ENCODE results near the gene KMT2C. TPM values are rescaled to one million over a fixed set of nuclear protein-coding genes. Genes with fewer than 3 reads are reported as not detected.
A peak's percentile ranks its signal among the peaks of the same experiment; 100 is the strongest.

Gene KMT2C
- total RNA-seq, 1 experiment from 2014 or later, result 45.4 TPM

- peaks cover 19% of the 10 kb centered on the region for H3K36me3 Mint-ChIP-seq
- no peak for ATAC-seq
- H3K4me1 Mint-ChIP-seq, result peaks cover 11% of the 10 kb centered on the region
- H3K9me3 Mint-ChIP-seq, result peaks cover 29% of the 10 kb centered on the region
- ChIA-PET POLR2A (interaction anchor here (0.7 kb wide), 2 partner anchors 78 to 353 kb away, joined by 4 to 8 read pairs; no protein-coding TSS in a partner anchor), CTCF (interaction anchor here (0.6 kb wide), 1 partner anchor 580 kb away, joined by 3 read pairs; no protein-coding TSS in a partner anchor)
- H3K27me3 Mint-ChIP-seq (ENCODE audit: low read depth), result peaks cover 7% of the 10 kb centered on the region; the same call in 1 of the 2 replicates
- peak; percentile 85 for TF ChIP-seq ZNF121 (CRISPR knock-in tag; IDR thresholded peaks at IDR 0.05)
- TF ChIP-seq NR1H2 (CRISPR knock-in tag; IDR thresholded peaks at IDR 0.05), result no peak
- DNase-seq (ENCODE audit: low spot score), result no peak
- no peak overlapping the region for H3K4me3 Mint-ChIP-seq
- no peak overlapping the region for H3K27ac Mint-ChIP-seq
Observed at GRCh38 chr7:152467225-152467624, 31.4 kb upstream of the KMT2C start.

- ATAC-seq, result no peak
- peak overlapping the region; percentile 85 for H3K4me3 Mint-ChIP-seq
- CTCF ChIA-PET, result no interaction called here
- H3K27me3 Mint-ChIP-seq (ENCODE audit: low read depth), result peaks cover 7% of the 10 kb centered on the region; the same call in 1 of the 2 replicates
- peaks cover 19% of the 10 kb centered on the region for H3K4me1 Mint-ChIP-seq
- H3K27ac Mint-ChIP-seq, result peak overlapping the region; percentile 57; the same call in 1 of the 2 replicates
- H3K36me3 Mint-ChIP-seq, result peaks cover under 1% of the 10 kb centered on the region
- POLR2A ChIA-PET, result no interaction called here
- TF ChIP-seq HMGXB4 (CRISPR knock-in tag; IDR thresholded peaks at IDR 0.05) (no peak), ATF1 (CRISPR knock-in tag; IDR thresholded peaks at IDR 0.05) (no peak), ZNF121 (CRISPR knock-in tag; IDR thresholded peaks at IDR 0.05) (no peak), USF1 (CRISPR knock-in tag; IDR thresholded peaks at IDR 0.05) (no peak), ATF6 (CRISPR knock-in tag; IDR thresholded peaks at IDR 0.05) (no peak), ZNF512 (CRISPR knock-in tag; IDR thresholded peaks at IDR 0.05; ENCODE audit: borderline replicate concordance) (no peak)
- no peak for DNase-seq (ENCODE audit: low spot score)
- peaks cover 10% of the 10 kb centered on the region for H3K9me3 Mint-ChIP-seq
Observed at GRCh38 chr7:152465119-152465387, 29.2 kb upstream of the KMT2C start.

GRCh38 chr7:152464312-152465118 is 28.7 kb upstream of the KMT2C start:
- POLR2A ChIA-PET, result interaction anchor here (1.6 kb wide), 1 partner anchor 80 kb away, joined by 15 read pairs; no protein-coding TSS in a partner anchor
- H3K36me3 Mint-ChIP-seq, result no peaks in the 10 kb centered on the region
- CTCF ChIA-PET, result no interaction called here
- ATAC-seq (0 out of 2 replicates have a peak, but pooled peaks have one; percentile 2), DNase-seq (ENCODE audit: low spot score) (peak; percentile 53)
- peak overlapping the region; percentile 85 for H3K4me3 Mint-ChIP-seq
- peaks cover 25% of the 10 kb centered on the region for H3K4me1 Mint-ChIP-seq
- peaks cover 6% of the 10 kb centered on the region; the same call in 1 of the 2 replicates for H3K9me3 Mint-ChIP-seq
- peaks cover 7% of the 10 kb centered on the region; the same call in 1 of the 2 replicates for H3K27me3 Mint-ChIP-seq (ENCODE audit: low read depth)
- H3K27ac Mint-ChIP-seq, result peak overlapping the region; percentile 57; the same call in 1 of the 2 replicates
- TF ChIP-seq TEAD1 (CRISPR knock-in tag; IDR thresholded peaks at IDR 0.05) (peak; percentile 77; the same call in 1 of the 2 replicates), CBFB (CRISPR knock-in tag; IDR thresholded peaks at IDR 0.05; ENCODE audit: low read depth) (no peak), RORB (CRISPR knock-in tag; IDR thresholded peaks at IDR 0.05) (no peak), MXD4 (CRISPR knock-in tag; IDR thresholded peaks at IDR 0.05; ENCODE audit: borderline replicate concordance) (0 out of 2 replicates have a peak, but pooled peaks have one; percentile 34), ZNF423 (CRISPR knock-in tag; IDR thresholded peaks at IDR 0.05) (peak; percentile 37), MAX (CRISPR knock-in tag; IDR thresholded peaks at IDR 0.05) (peak; percentile 44; the same call in 1 of the 2 replicates), GRHL2 (CRISPR knock-in tag; IDR thresholded peaks at IDR 0.05; ENCODE audit: insufficient replicate concordance, severe bottlenecking) (no peak), JUN (CRISPR knock-in tag; IDR thresholded peaks at IDR 0.05) (0 out of 2 replicates have a peak, but pooled peaks have one; percentile 16), GABPB1 (CRISPR knock-in tag; IDR thresholded peaks at IDR 0.05) (0 out of 2 replicates have a peak, but pooled peaks have one; percentile 46), PRDM15 (CRISPR knock-in tag; IDR thresholded peaks at IDR 0.05) (peak; percentile 33; the same call in 1 of the 2 replicates), ZNF671 (CRISPR knock-in tag; IDR thresholded peaks at IDR 0.05) (no peak), E2F5 (CRISPR knock-in tag; IDR thresholded peaks at IDR 0.05) (peak; percentile 79; the same call in 1 of the 2 replicates)
